NK-92 (cell line): ENCODE data around the gene COX7A1.
"Not testable (repeated sequence)": the region's sequence is repeated elsewhere in the genome, so short reads cannot be mapped to it uniquely, and the experiment has no call there.

Experiments
- DNase-seq: peaks from one replicate; lab custom pipeline; 2025; ENCODE audit not compliant: unreplicated experiment; lab: John Stamatoyannopoulos, UW

COX7A1 gene

DNA sequence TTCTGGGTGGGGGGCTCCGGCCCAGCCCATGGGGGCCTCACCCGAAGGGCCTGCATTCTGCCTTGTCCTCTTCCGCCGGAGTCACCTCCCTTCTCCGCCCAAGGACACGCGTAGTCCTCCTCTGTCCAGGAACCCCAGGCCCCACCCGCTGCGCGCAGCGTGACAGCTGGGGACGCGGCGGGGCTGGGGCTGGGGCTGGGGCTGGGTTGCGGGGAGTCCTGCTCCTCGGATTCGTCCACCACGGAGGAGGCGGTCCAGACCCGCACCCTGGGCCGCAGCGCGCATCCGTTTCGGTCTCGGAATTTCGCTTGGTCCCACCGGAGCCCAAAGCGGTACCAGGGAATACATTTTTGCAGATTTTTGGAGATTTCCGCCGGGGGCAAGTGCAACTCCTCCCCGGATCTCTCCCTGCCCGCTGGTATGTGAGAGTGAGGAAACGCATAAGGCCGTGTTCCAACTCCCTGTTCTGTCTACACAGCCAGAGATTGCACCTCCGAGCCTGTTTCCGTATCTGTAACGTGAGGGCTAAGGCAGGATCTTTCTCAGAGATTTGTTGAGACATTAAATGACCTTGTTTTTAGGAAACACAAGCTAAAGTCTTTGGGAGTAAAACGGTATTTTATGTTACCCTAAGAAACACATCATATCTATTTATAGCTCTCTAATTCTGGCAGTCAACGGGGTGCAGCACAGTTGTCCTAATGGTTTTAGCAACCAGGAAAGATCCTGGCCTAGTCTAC lies at the start of gene COX7A1:
Gene COX7A1, minus strand, starts transcription at position 96 of the 740 bp plus-strand sequence. Its CDS starts 40 bp downstream, at position 56.
- DNase-seq: no peak

GRCh38 chr19:36201684-36202083 lies 49.4 kb upstream of the COX7A1 start:
- DNase-seq: no peak

DNA sequence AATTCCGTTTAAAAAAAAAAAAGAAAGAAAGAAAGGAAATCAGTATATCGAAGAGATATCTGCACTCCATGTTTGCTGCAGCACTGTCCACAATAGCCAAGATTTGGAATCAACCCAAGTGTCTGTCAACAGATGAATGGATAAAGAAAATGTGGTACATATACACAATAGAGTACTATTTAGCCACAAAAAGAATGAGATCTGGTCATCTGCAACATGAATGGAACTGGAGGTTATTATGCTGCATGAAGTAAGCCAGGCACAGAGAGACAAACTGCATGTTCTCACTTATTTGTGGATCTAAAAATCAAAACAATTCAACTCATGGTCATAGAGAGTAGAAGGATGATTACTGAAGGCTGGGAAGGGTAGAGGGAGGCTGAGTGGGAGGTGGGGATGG lies 45.9 kb upstream of the COX7A1 start:
- no peak for DNase-seq

GRCh38 chr19:36196249-36196648 lies 44.0 kb upstream of the COX7A1 start:
- no peak for DNase-seq

DNA sequence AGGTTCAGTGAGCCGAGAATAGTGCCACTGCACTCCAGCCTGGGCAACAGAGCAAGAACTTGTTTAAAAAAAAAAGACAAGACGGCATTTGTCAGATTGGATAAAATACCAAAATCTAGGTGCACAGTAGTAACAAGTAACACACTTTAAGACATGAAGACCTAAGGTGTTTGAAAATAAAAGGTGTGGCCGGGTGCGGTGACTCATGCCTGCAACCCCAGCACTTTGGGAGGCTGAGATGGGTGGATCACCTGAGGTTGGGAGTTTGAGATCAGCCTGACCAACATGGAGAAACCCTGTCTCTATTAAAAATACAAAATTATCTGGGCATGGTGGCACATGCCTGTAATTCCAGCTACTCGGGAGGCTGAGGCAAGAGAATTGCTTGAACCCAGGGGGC lies 34.5 kb upstream of the COX7A1 start:
- not testable (repeated sequence) for DNase-seq

DNA sequence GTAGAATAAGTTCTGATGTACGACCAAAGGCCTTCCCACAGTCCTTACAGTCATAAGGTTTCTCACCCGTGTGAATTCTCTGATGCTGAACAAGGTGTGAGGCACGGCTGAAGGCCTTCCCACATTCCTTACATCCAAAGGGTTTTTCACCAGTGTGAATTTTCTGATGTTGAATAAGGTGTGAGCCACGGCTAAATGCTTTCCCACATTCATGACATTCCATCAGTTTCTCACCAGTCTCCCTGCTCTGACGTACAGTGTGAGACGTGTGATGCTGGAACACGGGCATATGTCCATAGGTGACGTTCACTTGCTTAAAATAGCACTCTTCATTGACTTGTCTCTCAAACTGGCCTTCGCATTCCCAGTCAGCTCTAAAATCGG lies 31.0 kb upstream of the COX7A1 start:
- no peak for DNase-seq

GRCh38 chr19:36182612-36183244 lies 30.5 kb upstream of the COX7A1 start:
- DNase-seq: no peak

DNA sequence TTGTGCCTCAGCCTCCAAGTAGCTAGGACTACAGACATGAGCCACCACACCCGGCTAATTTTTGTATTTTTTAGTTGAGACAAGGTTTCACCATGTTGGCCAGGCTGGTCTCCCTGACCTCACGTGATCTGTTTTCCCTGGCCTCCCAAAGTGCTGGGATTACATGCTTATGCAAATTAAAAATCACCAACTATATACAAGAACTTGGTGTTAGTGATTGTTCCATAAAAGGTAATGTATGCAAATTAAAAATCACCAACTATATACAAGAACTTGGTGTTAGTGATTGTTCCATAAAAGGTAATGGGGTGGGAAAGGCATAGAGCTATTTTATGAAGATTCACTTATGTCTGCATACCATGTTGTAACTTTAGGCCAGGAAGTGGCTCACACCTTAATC lies 26.8 kb upstream of the COX7A1 start:
- not testable (repeated sequence) for DNase-seq

DNA sequence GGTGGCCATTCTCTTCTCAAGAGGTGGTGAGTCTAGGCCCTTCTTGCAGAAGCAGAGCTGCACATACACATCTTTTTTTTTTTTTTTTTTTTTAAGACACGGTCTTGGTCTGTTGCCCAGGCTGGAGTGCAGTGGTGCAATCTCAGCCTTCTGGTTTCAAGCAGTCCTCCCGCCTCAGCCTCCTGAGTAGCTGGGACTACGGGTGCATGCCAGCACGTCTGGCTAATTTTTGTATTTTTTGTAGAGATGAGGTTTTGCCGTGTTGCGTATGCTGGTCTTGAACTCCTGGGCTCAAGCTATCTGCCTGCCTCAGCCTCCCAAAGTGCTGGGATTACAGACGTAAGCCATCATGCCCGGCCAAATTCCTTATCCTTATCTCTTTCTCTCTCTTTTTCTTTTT lies 21.6 kb upstream of the COX7A1 start:
- DNase-seq: not testable (repeated sequence)

DNA sequence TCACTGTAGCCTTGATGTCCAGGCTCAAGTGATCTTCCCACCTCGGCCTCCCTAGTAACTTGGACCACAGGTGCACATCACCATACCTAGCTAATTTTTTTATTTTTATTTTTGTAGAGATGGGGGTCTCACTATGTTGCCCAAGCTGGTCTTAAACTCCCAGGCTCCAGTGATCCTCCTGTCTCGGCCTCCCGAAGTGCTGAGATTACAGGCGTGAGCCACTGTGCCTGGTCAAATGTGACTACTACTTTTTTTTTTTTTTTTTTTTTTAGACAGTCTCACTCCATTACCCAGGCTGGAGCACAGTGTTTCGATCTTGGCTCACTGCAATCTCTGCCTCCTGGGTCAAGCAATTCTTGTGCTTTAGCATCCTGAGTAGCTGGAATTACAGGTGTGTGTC lies 20.6 kb upstream of the COX7A1 start:
- DNase-seq: no peak

GRCh38 chr19:36169084-36169760 lies 17.0 kb upstream of the COX7A1 start:
- no peak for DNase-seq

- DNase-seq: no peak
These were observed 11.6 kb upstream of the COX7A1 start for GRCh38 chr19:36163813-36164212.

DNA sequence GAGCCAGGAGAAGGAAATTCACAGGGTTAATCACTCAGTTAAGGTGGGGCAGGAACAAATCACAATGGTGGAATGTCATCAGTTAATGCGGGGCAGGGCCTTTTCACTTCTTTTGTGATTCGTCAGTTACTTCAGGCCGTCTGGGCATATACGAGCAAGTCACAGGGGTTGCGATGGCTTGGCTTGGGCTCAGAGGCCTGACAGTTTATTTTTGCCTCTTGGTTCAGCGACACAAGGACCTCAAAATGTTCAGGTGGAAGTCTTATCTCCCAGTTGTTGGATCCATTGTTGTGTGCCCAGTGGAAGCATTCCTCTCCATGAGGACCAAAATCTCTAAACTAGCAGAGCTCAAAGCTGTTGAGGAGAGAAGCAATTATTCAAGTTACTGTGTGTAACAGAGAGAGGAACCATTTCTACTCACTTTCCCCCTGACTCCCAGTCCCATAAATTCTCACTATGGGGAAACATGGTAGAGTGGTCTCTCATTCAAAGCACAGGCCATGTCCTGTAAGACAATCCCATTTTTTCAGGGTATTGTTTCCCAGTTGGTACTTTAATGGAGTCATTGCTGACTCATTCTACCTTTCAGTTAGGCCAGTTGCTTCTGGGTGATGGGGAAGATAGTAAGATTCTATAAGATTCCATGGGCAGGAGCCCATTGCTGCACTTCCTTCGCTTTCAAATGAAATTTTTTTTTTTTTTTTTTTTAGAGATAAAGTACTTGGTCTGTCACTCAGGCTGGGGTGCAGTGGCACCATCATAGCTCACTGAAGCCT lies 8.8 kb upstream of the COX7A1 start:
- DNase-seq: no peak

GRCh38 chr19:36153126-36153525 lies 879 bp upstream of the COX7A1 start:
- no peak for DNase-seq

GRCh38 chr19:36152019-36152351 lies 262 bp downstream of the COX7A1 start:
- no peak for DNase-seq

- DNase-seq: no peak
These were observed 866 bp downstream of the COX7A1 start for GRCh38 chr19:36151144-36152018.

GRCh38 chr19:36150586-36150985 lies 1.7 kb downstream of the COX7A1 start:
- no peak for DNase-seq

- DNase-seq: no peak
These were observed 2.4 kb downstream of the COX7A1 start for GRCh38 chr19:36149673-36150406.

GRCh38 chr19:36144624-36145023 lies 7.6 kb downstream of the COX7A1 start:
- no peak for DNase-seq

DNA sequence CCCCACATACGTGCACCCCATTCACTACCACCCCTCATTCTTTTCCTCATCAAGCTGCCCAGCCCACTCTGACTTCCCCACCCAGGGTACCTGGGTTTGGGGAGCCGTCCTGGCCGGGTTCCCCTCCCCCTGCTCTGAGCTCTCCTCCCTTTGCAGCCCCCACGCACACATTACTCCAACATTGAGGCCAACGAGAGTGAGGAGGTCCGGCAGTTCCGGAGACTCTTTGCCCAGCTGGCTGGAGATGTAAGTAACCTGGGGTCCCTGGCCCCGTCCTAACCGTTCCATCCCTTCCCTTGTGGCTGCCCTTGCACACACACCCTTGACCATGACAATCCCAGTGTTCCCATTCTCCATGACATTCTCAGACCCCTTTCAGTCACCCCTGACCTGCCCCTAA lies 9.8 kb downstream of the COX7A1 start:
- DNase-seq: no peak
